Retinal pigment epithelial cell (primary cell): ENCODE measurements around the gene ACTN3.

Experiments used
- DNase-seq: peaks from one replicate; pipeline ENCODE4 v3.0.0-alpha.2; 2010; ENCODE audit warnings: low read depth
- H3K4me3 ChIP-seq: 2 replicates; pipeline ENCODE4 v1.5.1; 2011; ENCODE audit warnings: mild to moderate bottlenecking, low read length, control low read depth, moderate library complexity
- CTCF ChIP-seq: conservative IDR thresholded peaks from 2 replicates; pipeline ENCODE4 v1.5.1; 2011; ENCODE audit warnings: low read depth, low read length, control low read depth, inconsistent platforms

Gene ACTN3

GRCh38 chr11:66612458-66612857 is 65.8 kb downstream of the ACTN3 start:
- no peak for TF ChIP-seq CTCF
- DNase-seq, result no peak

More at GRCh38 chr11:66612458-66612857, 65.8 kb downstream of the ACTN3 start:
- H3K4me3 ChIP-seq, result no peak overlapping the region
